ENCODE measurements around the gene CACNA2D3.

DNA sequence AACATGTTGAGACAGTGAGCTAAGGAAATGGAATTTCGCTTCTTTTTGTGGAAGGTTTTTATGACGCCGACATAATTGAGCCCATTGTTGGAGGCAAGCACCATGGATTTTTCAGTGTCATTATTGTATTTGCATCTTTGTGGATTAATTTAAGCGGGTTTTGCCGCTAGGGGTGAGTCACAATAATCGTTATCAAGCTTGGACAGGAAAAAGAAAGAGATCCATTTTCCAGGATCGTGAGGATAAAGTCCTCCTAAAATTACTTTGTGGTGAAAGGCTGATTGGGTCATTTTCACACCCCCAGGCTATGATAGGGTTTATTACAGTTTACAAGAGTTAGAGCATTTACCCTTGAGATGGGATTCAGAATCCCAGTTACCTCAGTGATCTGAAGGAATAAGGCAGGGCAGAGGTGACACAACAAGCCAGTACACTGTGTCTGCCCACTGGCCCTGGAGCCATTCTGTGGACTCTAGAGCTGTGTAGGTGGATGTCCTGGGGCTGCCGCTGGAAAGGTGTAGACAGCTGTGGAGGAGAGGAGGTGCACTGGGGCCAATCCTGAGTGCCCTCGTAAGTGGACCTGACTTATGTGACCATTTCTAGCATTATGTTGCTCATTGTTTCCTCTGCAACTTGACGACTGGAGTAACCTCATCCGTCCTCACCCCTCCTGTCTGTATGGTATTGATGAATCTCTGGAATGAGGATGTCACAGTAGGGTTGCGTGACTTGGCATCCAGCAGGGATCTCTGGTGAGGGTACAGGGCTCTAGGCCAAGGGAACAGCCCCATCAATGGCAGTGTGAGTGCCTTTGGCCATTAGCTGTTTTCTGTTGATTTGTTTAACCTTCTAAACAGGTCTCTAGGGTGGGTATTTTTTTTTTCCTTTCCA lies 435.4 kb downstream of the CACNA2D3 start:
- TF ChIP-seq SUZ12 (IDR thresholded peaks at IDR 0.05) (no peak), SP1 (IDR thresholded peaks at IDR 0.05) (no peak)
- TF ChIP-seq, protein P1, sequence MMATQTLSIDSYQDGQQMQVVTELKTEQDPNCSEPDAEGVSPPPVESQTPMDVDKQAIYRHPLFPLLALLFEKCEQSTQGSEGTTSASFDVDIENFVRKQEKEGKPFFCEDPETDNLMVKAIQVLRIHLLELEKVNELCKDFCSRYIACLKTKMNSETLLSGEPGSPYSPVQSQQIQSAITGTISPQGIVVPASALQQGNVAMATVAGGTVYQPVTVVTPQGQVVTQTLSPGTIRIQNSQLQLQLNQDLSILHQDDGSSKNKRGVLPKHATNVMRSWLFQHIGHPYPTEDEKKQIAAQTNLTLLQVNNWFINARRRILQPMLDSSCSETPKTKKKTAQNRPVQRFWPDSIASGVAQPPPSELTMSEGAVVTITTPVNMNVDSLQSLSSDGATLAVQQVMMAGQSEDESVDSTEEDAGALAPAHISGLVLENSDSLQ (IDR thresholded peaks at IDR 0.05), result no peak

All from HEK293T (cell line).